SJSA1 (cell line): ENCODE data around the gene TRPM2. TPM values are rescaled to one million over a fixed set of nuclear protein-coding genes. Genes with fewer than 3 reads are reported as not detected.

Experiments
- DNase-seq, 2 experiments: peaks; one replicate each; pipeline ENCODE4 v3.0.0-alpha.2; 2015 to 2020; ENCODE audit warnings: low spot score in 2 of 2, low read depth in 1 of 2
- H3K27ac ChIP-seq: fragments of 250-450 bp; sonication (Bioruptor Pico); 2 replicates; pipeline ENCODE4 v1.5.1; 2020; ENCODE audit warnings: mild to moderate bottlenecking, moderate library complexity
- H3K27me3 ChIP-seq: fragments of 250-450 bp; sonication (Bioruptor Pico); replicated peaks from 2 replicates; pipeline ENCODE4 v1.5.1; 2020; ENCODE audit warnings: mild to moderate bottlenecking, moderate library complexity
- H3K36me3 ChIP-seq: fragments of 250-450 bp; sonication (Bioruptor Pico); 2 replicates; pipeline ENCODE4 v1.5.1; 2020; ENCODE audit warnings: mild to moderate bottlenecking
- H3K4me1 ChIP-seq: fragments of 250-450 bp; sonication (Bioruptor Pico); replicated peaks from 2 replicates; pipeline ENCODE4 v1.6.1; 2021; ENCODE audit warnings: mild to moderate bottlenecking
- H3K4me3 ChIP-seq: fragments of 250-450 bp; sonication (Bioruptor Pico); 2 replicates; pipeline ENCODE4 v1.5.1; 2020; ENCODE audit warnings: mild to moderate bottlenecking
- H3K9me3 ChIP-seq: fragments of 250-450 bp; sonication (Bioruptor Pico); replicated peaks from 2 replicates; pipeline ENCODE4 v1.5.1; 2020; ENCODE audit warnings: mild to moderate bottlenecking
- total RNA-seq: library from RNA; depleted of rRNA; stranded (reverse); fragments of >200 nt; shearing (Covaris generic); gene quantifications from 2 replicates; pipeline ENCODE4 v1.2.3, GENCODE V29; 2014

Gene TRPM2
- total RNA-seq, 1 experiment from 2014 or later: 16.1 TPM

- H3K27ac ChIP-seq: no peak overlapping the region
- H3K4me1 ChIP-seq: peaks cover 8% of the 10 kb centered on the region
- H3K36me3 ChIP-seq: no peaks in the 10 kb centered on the region
- DNase-seq: no peak
- 0 out of 2 replicates have a peak, but pooled peaks cover 6% of the 10 kb centered on the region for H3K27me3 ChIP-seq
- H3K4me3 ChIP-seq: no peak overlapping the region
- no peaks in the 10 kb centered on the region for H3K9me3 ChIP-seq
Observed at GRCh38 chr21:44374601-44375280, 21.3 kb downstream of the TRPM2 start.

- H3K9me3 ChIP-seq: no peaks in the 10 kb centered on the region
- no peak for DNase-seq
Observed at GRCh38 chr21:44375281-44375651, 21.8 kb downstream of the TRPM2 start.

GRCh38 chr21:44375761-44376241 is 22.4 kb downstream of the TRPM2 start:
- H3K27ac ChIP-seq: no peak overlapping the region
- peak in 1 of 2 experiments; percentile 41 for DNase-seq
- 0 out of 2 replicates have a peak, but pooled peaks cover 6% of the 10 kb centered on the region for H3K27me3 ChIP-seq
- no peaks in the 10 kb centered on the region for H3K36me3 ChIP-seq
- no peaks in the 10 kb centered on the region for H3K9me3 ChIP-seq
- H3K4me3 ChIP-seq: no peak overlapping the region
- no peaks in the 10 kb centered on the region for H3K4me1 ChIP-seq

More at GRCh38 chr21:44375281-44375651, 21.8 kb downstream of the TRPM2 start:
- H3K36me3 ChIP-seq: no peaks in the 10 kb centered on the region
- no peak overlapping the region for H3K4me3 ChIP-seq
- H3K4me1 ChIP-seq: peaks cover 4% of the 10 kb centered on the region
- 0 out of 2 replicates have a peak, but pooled peaks cover 6% of the 10 kb centered on the region for H3K27me3 ChIP-seq
- H3K27ac ChIP-seq: no peak overlapping the region

GRCh38 chr21:44376606-44377005 is 23.2 kb downstream of the TRPM2 start:
- no peak overlapping the region for H3K27ac ChIP-seq
- 0 out of 2 replicates have a peak, but pooled peaks cover 6% of the 10 kb centered on the region for H3K27me3 ChIP-seq
- no peak overlapping the region for H3K4me3 ChIP-seq
- no peaks in the 10 kb centered on the region for H3K4me1 ChIP-seq
- H3K36me3 ChIP-seq: no peaks in the 10 kb centered on the region
- no peak for DNase-seq
- no peaks in the 10 kb centered on the region for H3K9me3 ChIP-seq

- Histone ChIP-seq H3K4me3 (no peak overlapping the region), H3K27me3 (0 out of 2 replicates have a peak, but pooled peaks cover 6% of the 10 kb centered on the region), H3K9me3 (no peaks in the 10 kb centered on the region), H3K36me3 (no peaks in the 10 kb centered on the region), H3K27ac (no peak overlapping the region), H3K4me1 (no peaks in the 10 kb centered on the region)
- peak in 1 of 2 experiments; percentile 41 for DNase-seq
Observed at GRCh38 chr21:44377201-44377921, 23.9 kb downstream of the TRPM2 start.

- DNase-seq: no peak
- Histone ChIP-seq H3K27ac (no peak overlapping the region), H3K4me3 (no peak overlapping the region), H3K36me3 (no peaks in the 10 kb centered on the region), H3K27me3 (0 out of 2 replicates have a peak, but pooled peaks cover 2% of the 10 kb centered on the region), H3K4me1 (no peaks in the 10 kb centered on the region), H3K9me3 (no peaks in the 10 kb centered on the region)
Observed at GRCh38 chr21:44377922-44378645, 24.7 kb downstream of the TRPM2 start.

GRCh38 chr21:44378646-44379514 is 25.5 kb downstream of the TRPM2 start:
- no peaks in the 10 kb centered on the region for H3K27me3 ChIP-seq
- no peak overlapping the region for H3K4me3 ChIP-seq
- H3K27ac ChIP-seq: no peak overlapping the region
- no peak for DNase-seq
- H3K36me3 ChIP-seq: no peaks in the 10 kb centered on the region
- no peaks in the 10 kb centered on the region for H3K9me3 ChIP-seq
- H3K4me1 ChIP-seq: no peaks in the 10 kb centered on the region

- Histone ChIP-seq H3K27ac (no peak overlapping the region), H3K9me3 (no peaks in the 10 kb centered on the region; the same call in 1 of the 2 replicates), H3K36me3 (no peaks in the 10 kb centered on the region), H3K4me3 (no peak overlapping the region), H3K27me3 (no peaks in the 10 kb centered on the region), H3K4me1 (no peaks in the 10 kb centered on the region)
- DNase-seq: no peak
Observed at GRCh38 chr21:44379515-44379848, 26.1 kb downstream of the TRPM2 start.

GRCh38 chr21:44379991-44380865 is 26.8 kb downstream of the TRPM2 start:
- Histone ChIP-seq H3K36me3 (no peaks in the 10 kb centered on the region), H3K9me3 (no peaks in the 10 kb centered on the region; the same call in 1 of the 2 replicates), H3K4me1 (no peaks in the 10 kb centered on the region), H3K27ac (no peak overlapping the region), H3K4me3 (no peak overlapping the region), H3K27me3 (no peaks in the 10 kb centered on the region)
- DNase-seq: no peak

GRCh38 chr21:44380876-44381275 is 27.5 kb downstream of the TRPM2 start:
- Histone ChIP-seq H3K36me3 (no peaks in the 10 kb centered on the region), H3K9me3 (no peaks in the 10 kb centered on the region; the same call in 1 of the 2 replicates), H3K27me3 (no peaks in the 10 kb centered on the region), H3K4me3 (no peak overlapping the region), H3K27ac (no peak overlapping the region), H3K4me1 (no peaks in the 10 kb centered on the region)
- DNase-seq: no peak

- H3K36me3 ChIP-seq: no peaks in the 10 kb centered on the region
- no peaks in the 10 kb centered on the region for H3K4me1 ChIP-seq
- no peaks in the 10 kb centered on the region for H3K27me3 ChIP-seq
- H3K27ac ChIP-seq: no peak overlapping the region
- H3K9me3 ChIP-seq: no peaks in the 10 kb centered on the region; the same call in 1 of the 2 replicates
- no peak for DNase-seq
- H3K4me3 ChIP-seq: no peak overlapping the region
Observed at GRCh38 chr21:44381874-44382273, 28.5 kb downstream of the TRPM2 start.

- Histone ChIP-seq H3K4me3 (no peak overlapping the region), H3K36me3 (no peaks in the 10 kb centered on the region), H3K27ac (no peak overlapping the region), H3K9me3 (no peaks in the 10 kb centered on the region; the same call in 1 of the 2 replicates), H3K27me3 (no peaks in the 10 kb centered on the region; the same call in 1 of the 2 replicates), H3K4me1 (no peaks in the 10 kb centered on the region)
- no peak for DNase-seq
Observed at GRCh38 chr21:44382536-44382935, 29.1 kb downstream of the TRPM2 start.
